ENCODE data around the gene SPAG6. TPM values are rescaled to one million over a fixed set of nuclear protein-coding genes. Genes with fewer than 3 reads are reported as not detected.

Gene SPAG6
- total and polyA plus RNA-seq, 9 of the 15 experiments (the other 6 are each of a cell fraction or from before 2014, with no cell fraction given) = 3.5 to 23.1 (median 11.8) TPM

DNA sequence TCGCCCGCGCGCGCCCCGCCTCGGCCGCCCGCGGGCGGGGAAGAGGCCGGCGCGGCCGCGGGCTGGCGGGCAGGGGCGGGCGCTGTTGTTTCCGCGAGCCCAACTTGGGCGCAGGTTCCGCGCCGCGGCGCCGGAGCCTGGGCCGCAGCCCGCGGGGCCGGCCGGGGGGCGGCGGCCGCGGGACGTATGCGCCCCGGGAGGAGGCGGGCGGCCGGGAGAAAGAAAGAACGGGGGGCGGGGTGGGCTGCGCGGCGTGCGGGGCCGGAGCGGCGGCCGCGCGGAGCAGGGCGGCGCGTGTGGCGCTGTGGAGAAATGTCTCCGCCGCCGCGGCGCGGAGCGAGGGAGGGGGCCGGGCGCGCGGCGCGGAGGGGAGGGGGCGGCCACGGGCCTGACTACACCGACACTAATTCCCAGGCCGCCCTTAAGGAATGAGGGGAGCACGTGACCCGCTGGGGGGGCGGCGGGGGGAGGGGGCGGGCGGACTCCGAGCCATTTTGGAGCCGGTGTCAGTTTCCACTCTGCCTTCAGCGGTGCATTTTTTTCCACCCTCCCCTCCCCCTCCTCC lies 24.6 kb upstream of the SPAG6 start, which contains the start of gene BMI1 (continued):
- TF ChIP-seq, protein P1, sequence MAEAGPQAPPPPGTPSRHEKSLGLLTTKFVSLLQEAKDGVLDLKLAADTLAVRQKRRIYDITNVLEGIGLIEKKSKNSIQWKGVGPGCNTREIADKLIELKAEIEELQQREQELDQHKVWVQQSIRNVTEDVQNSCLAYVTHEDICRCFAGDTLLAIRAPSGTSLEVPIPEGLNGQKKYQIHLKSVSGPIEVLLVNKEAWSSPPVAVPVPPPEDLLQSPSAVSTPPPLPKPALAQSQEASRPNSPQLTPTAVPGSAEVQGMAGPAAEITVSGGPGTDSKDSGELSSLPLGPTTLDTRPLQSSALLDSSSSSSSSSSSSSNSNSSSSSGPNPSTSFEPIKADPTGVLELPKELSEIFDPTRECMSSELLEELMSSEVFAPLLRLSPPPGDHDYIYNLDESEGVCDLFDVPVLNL (CRISPR knock-in tag; IDR thresholded peaks at IDR 0.05; ENCODE audit: low read depth) = no peak
- TF ChIP-seq CXXC5 (CRISPR knock-in tag; IDR thresholded peaks at IDR 0.05) = peak; percentile 8
- TF ChIP-seq, protein P2, sequence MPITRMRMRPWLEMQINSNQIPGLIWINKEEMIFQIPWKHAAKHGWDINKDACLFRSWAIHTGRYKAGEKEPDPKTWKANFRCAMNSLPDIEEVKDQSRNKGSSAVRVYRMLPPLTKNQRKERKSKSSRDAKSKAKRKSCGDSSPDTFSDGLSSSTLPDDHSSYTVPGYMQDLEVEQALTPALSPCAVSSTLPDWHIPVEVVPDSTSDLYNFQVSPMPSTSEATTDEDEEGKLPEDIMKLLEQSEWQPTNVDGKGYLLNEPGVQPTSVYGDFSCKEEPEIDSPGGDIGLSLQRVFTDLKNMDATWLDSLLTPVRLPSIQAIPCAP (CRISPR knock-in tag; IDR thresholded peaks at IDR 0.05; ENCODE audit: borderline replicate concordance) = no peak
- TF ChIP-seq, protein P3, sequence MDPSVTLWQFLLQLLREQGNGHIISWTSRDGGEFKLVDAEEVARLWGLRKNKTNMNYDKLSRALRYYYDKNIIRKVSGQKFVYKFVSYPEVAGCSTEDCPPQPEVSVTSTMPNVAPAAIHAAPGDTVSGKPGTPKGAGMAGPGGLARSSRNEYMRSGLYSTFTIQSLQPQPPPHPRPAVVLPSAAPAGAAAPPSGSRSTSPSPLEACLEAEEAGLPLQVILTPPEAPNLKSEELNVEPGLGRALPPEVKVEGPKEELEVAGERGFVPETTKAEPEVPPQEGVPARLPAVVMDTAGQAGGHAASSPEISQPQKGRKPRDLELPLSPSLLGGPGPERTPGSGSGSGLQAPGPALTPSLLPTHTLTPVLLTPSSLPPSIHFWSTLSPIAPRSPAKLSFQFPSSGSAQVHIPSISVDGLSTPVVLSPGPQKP (CRISPR knock-in tag; IDR thresholded peaks at IDR 0.05) = no peak
- no peak for TF ChIP-seq XRCC4 (IDR thresholded peaks at IDR 0.05; ENCODE audit: extremely low read depth, insufficient read depth, insufficient read length)
- TF ChIP-seq NR2F6 (CRISPR knock-in tag; IDR thresholded peaks at IDR 0.05) = no peak
- TF ChIP-seq, protein P4, sequence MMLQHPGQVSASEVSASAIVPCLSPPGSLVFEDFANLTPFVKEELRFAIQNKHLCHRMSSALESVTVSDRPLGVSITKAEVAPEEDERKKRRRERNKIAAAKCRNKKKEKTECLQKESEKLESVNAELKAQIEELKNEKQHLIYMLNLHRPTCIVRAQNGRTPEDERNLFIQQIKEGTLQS (IDR thresholded peaks at IDR 0.05) = no peak
- TF ChIP-seq, protein P4 (CRISPR knock-in tag; conservative IDR thresholded peaks at IDR 0.05) = no peak
- TF ChIP-seq, protein P5, sequence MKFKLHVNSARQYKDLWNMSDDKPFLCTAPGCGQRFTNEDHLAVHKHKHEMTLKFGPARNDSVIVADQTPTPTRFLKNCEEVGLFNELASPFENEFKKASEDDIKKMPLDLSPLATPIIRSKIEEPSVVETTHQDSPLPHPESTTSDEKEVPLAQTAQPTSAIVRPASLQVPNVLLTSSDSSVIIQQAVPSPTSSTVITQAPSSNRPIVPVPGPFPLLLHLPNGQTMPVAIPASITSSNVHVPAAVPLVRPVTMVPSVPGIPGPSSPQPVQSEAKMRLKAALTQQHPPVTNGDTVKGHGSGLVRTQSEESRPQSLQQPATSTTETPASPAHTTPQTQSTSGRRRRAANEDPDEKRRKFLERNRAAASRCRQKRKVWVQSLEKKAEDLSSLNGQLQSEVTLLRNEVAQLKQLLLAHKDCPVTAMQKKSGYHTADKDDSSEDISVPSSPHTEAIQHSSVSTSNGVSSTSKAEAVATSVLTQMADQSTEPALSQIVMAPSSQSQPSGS (CRISPR knock-in tag; IDR thresholded peaks at IDR 0.05) = no peak
- TF ChIP-seq PHB2 (IDR thresholded peaks at IDR 0.05; ENCODE audit: low read depth) = no peak
- TF ChIP-seq, protein P6, sequence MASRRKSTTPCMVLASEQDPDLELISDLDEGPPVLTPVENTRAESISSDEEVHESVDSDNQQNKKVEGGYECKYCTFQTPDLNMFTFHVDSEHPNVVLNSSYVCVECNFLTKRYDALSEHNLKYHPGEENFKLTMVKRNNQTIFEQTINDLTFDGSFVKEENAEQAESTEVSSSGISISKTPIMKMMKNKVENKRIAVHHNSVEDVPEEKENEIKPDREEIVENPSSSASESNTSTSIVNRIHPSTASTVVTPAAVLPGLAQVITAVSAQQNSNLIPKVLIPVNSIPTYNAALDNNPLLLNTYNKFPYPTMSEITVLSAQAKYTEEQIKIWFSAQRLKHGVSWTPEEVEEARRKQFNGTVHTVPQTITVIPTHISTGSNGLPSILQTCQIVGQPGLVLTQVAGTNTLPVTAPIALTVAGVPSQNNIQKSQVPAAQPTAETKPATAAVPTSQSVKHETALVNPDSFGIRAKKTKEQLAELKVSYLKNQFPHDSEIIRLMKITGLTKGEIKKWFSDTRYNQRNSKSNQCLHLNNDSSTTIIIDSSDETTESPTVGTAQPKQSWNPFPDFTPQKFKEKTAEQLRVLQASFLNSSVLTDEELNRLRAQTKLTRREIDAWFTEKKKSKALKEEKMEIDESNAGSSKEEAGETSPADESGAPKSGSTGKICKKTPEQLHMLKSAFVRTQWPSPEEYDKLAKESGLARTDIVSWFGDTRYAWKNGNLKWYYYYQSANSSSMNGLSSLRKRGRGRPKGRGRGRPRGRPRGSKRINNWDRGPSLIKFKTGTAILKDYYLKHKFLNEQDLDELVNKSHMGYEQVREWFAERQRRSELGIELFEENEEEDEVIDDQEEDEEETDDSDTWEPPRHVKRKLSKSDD (conservative IDR thresholded peaks at IDR 0.05; ENCODE audit: low read length) = no peak
- TF ChIP-seq CEBPG (CRISPR knock-in tag; IDR thresholded peaks at IDR 0.05) = no peak
- TF ChIP-seq CEBPG (tag; conservative IDR thresholded peaks at IDR 0.05 in 1 of 2, IDR thresholded peaks at IDR 0.05 in 1 of 2) = no peak
- peak in 1 of 3 experiments; percentile 48 for TF ChIP-seq YY1 (IDR thresholded peaks at IDR 0.05; ENCODE audit: borderline replicate concordance in 1 of 3, control insufficient read depth in 1 of 3, extremely low read depth in 1 of 3, insufficient read depth in 3 of 3, insufficient read length in 1 of 3, insufficient replicate concordance in 2 of 3, low read depth in 1 of 3, low read length in 2 of 3)
- no peak for TF ChIP-seq BDP1 (IDR thresholded peaks at IDR 0.05; ENCODE audit: insufficient read depth, insufficient read length)
- TF ChIP-seq GTF2F1 (IDR thresholded peaks at IDR 0.05; ENCODE audit: low read depth, low read length) = no peak
- TF ChIP-seq, protein P7, sequence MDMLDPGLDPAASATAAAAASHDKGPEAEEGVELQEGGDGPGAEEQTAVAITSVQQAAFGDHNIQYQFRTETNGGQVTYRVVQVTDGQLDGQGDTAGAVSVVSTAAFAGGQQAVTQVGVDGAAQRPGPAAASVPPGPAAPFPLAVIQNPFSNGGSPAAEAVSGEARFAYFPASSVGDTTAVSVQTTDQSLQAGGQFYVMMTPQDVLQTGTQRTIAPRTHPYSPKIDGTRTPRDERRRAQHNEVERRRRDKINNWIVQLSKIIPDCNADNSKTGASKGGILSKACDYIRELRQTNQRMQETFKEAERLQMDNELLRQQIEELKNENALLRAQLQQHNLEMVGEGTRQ (CRISPR knock-in tag; IDR thresholded peaks at IDR 0.05) = peak; percentile 80
- TF ChIP-seq MTF1 (CRISPR knock-in tag; IDR thresholded peaks at IDR 0.05; ENCODE audit: borderline replicate concordance) = no peak
